Loucy (cell line): ENCODE results near the gene TMEM89.

ENCODE experiments used
- H2AFZ ChIP-seq: fragments of 200-600 bp; sonication (generic); 2 replicates; pipeline ENCODE4 v1.6.0; 2016; ENCODE audit warnings: antibody characterized with exemption, mild to moderate bottlenecking, low read length, moderate library complexity
- H3F3A ChIP-seq: fragments of 200-600 bp; 2 replicates; pipeline ENCODE4 v1.6.0; 2016; ENCODE audit warnings: antibody characterized with exemption, low read depth, mild to moderate bottlenecking
- H3K27me3 ChIP-seq: fragments of 200-600 bp; sonication (generic); 2 replicates; pipeline ENCODE4 v1.6.1; 2014; ENCODE audit warnings: low read length, mild to moderate bottlenecking; ENCODE audit not compliant: insufficient read depth, poor library complexity, severe bottlenecking
- H3K36me3 ChIP-seq: fragments of 200-600 bp; sonication (generic); 2 replicates; pipeline ENCODE4 v1.6.1; 2016; ENCODE audit warnings: low read length; ENCODE audit not compliant: insufficient read depth
- H3K4me1 ChIP-seq: fragments of 200-600 bp; sonication (generic); 2 replicates; pipeline ENCODE4 v1.5.1; 2014; ENCODE audit warnings: low read length, mild to moderate bottlenecking; ENCODE audit not compliant: insufficient read depth, poor library complexity, severe bottlenecking
- H3K4me2 ChIP-seq: fragments of 200-600 bp; sonication (generic); 2 replicates; pipeline ENCODE4 v1.6.0; 2014; ENCODE audit warnings: antibody characterized with exemption, low read length, low read depth, mild to moderate bottlenecking; ENCODE audit not compliant: poor library complexity, severe bottlenecking
- H3K4me3 ChIP-seq: fragments of 200-600 bp; sonication (generic); 2 replicates; pipeline ENCODE4 v1.5.1; 2014; ENCODE audit warnings: low read length, mild to moderate bottlenecking, mixed read lengths; ENCODE audit not compliant: poor library complexity, severe bottlenecking
- H3K79me2 ChIP-seq: fragments of 200-600 bp; sonication (generic); 2 replicates; pipeline ENCODE4 v1.6.1; 2014; ENCODE audit warnings: low read length; ENCODE audit not compliant: insufficient read depth
- H3K9ac ChIP-seq: fragments of 200-600 bp; sonication (generic); 2 replicates; pipeline ENCODE4 v1.6.0; 2014; ENCODE audit warnings: mild to moderate bottlenecking, low read depth, low read length, moderate library complexity; ENCODE audit not compliant: poor library complexity, severe bottlenecking
- H3K9me2 ChIP-seq: fragments of 200-600 bp; sonication (generic); replicated peaks from 2 replicates; pipeline ENCODE4 v1.6.1; 2016; ENCODE audit warnings: low read depth, low read length, mixed read lengths
- H3K9me3 ChIP-seq: fragments of 200-600 bp; sonication (generic); 2 replicates; pipeline ENCODE4 v1.6.1; 2014; ENCODE audit warnings: mild to moderate bottlenecking, antibody characterized with exemption, low read length, low read depth; ENCODE audit not compliant: insufficient read depth
- H4K20me1 ChIP-seq: fragments of 200-600 bp; sonication (generic); 2 replicates; pipeline ENCODE4 v1.6.0; 2014; ENCODE audit warnings: antibody characterized with exemption, low read length, mild to moderate bottlenecking; ENCODE audit not compliant: insufficient read depth, poor library complexity, severe bottlenecking
- CTCF ChIP-seq: fragments of 200-600 bp; sonication (generic); conservative IDR thresholded peaks from 2 replicates; pipeline ENCODE4 v1.5.1; 2014; ENCODE audit warnings: mild to moderate bottlenecking, antibody characterized with exemption, low read length
- EZH2phosphoT487 ChIP-seq: fragments of 200-600 bp; IDR thresholded peaks from 2 replicates; pipeline ENCODE4 v1.6.1; 2018; ENCODE audit warnings: antibody characterized with exemption, mild to moderate bottlenecking, moderate library complexity, borderline replicate concordance

TMEM89 gene

GRCh38 chr3:48637305-48637704 lies 15.7 kb upstream of the TMEM89 start:
- H3K79me2 ChIP-seq, result peaks cover 34% of the 10 kb centered on the region
- H3K36me3 ChIP-seq, result no peaks in the 10 kb centered on the region; the same call in 1 of the 2 replicates
- no peak overlapping the region for H3K4me3 ChIP-seq
- H3K9me2 ChIP-seq, result no peaks in the 10 kb centered on the region
- H4K20me1 ChIP-seq, result peaks cover 15% of the 10 kb centered on the region
- H3F3A ChIP-seq, result no peaks in the 10 kb centered on the region
- no peaks in the 10 kb centered on the region for H3K9me3 ChIP-seq
- H2AFZ ChIP-seq, result no peak overlapping the region
- TF ChIP-seq EZH2phosphoT487 (no peak), CTCF (no peak)
- H3K27me3 ChIP-seq, result no peaks in the 10 kb centered on the region
- H3K9ac ChIP-seq, result no peak overlapping the region
- H3K4me2 ChIP-seq, result no peak overlapping the region
- H3K4me1 ChIP-seq, result peaks cover 23% of the 10 kb centered on the region

DNA sequence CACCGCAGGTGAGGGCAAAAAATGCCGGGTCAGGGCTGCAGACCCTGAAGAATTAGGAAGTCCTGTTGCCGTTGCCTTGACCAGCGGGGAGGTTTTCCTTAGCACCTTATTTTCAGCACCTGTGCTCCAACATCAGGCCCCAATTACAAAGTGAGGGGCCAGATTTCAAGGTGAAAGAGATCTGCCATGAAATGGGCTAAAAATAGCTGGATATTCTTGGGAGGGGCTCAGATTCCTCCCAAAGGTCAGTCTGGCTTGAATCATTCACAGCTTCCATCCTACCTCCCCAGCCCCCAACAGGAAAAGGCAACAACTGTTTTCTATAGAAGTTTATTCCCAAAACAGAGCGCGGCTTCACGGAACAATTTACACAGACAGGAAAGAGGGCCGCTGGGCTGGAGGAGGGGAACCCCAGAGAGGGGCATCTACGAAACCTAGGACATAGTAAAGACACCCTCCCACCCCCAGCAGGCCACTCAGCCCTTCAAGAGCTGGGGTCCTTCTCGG lies 14.6 kb upstream of the TMEM89 start:
- peak overlapping the region; percentile 89 for H2AFZ ChIP-seq
- no peaks in the 10 kb centered on the region for H3F3A ChIP-seq

GRCh38 chr3:48635222-48636021 lies 13.9 kb upstream of the TMEM89 start, which contains the start of gene SLC26A6:
TSS of gene SLC26A6 (minus strand) at chr3:48635461. CDS start at chr3:48635393, 68 bp downstream.
- Histone ChIP-seq H3K79me2 (peaks cover 40% of the 10 kb centered on the region), H3K36me3 (peaks cover 5% of the 10 kb centered on the region; the same call in 1 of the 2 replicates), H3K9me3 (no peaks in the 10 kb centered on the region), H3K9ac (peak within 1 kb of the TSS; percentile 93), H3K27me3 (no peaks in the 10 kb centered on the region), H3K9me2 (no peaks in the 10 kb centered on the region), H4K20me1 (peaks cover 18% of the 10 kb centered on the region), H3K4me2 (peak within 1 kb of the TSS; percentile 97), H2AFZ (peak within 1 kb of the TSS; percentile 89), H3K4me3 (peak within 1 kb of the TSS; percentile 90), H3K4me1 (peaks cover 23% of the 10 kb centered on the region), H3F3A (no peaks in the 10 kb centered on the region)
- peak; percentile 87 for TF ChIP-seq CTCF
- no peak for TF ChIP-seq EZH2phosphoT487

More for the DNA sequence above, 14.6 kb upstream of the TMEM89 start:
- H3K4me2 ChIP-seq, result peak overlapping the region; percentile 97
- peaks cover 40% of the 10 kb centered on the region for H3K79me2 ChIP-seq
- no peaks in the 10 kb centered on the region for H3K9me2 ChIP-seq
- no peaks in the 10 kb centered on the region; the same call in 1 of the 2 replicates for H3K36me3 ChIP-seq
- H3K4me1 ChIP-seq, result peaks cover 23% of the 10 kb centered on the region
- H3K4me3 ChIP-seq, result peak overlapping the region; percentile 90
- H4K20me1 ChIP-seq, result peaks cover 15% of the 10 kb centered on the region
- no peaks in the 10 kb centered on the region for H3K27me3 ChIP-seq
- TF ChIP-seq EZH2phosphoT487 (no peak), CTCF (no peak)
- peak overlapping the region; percentile 93 for H3K9ac ChIP-seq
- H3K9me3 ChIP-seq, result no peaks in the 10 kb centered on the region
